ENCODE data around the gene FZD1.

FZD1 gene

GRCh38 chr7:91270372-91270771, 6.1 kb downstream of the FZD1 start:
- no peak for DNase-seq (ENCODE audit: low read depth in 2 of 2)
- TF ChIP-seq CTCF (IDR thresholded peaks at IDR 0.05; ENCODE audit: low read depth, low read length): no peak
- no peak overlapping the region for H3K4me3 ChIP-seq (replicated peaks in 1 of 2; ENCODE audit: low read depth in 2 of 2, low read length in 2 of 2)

DNA sequence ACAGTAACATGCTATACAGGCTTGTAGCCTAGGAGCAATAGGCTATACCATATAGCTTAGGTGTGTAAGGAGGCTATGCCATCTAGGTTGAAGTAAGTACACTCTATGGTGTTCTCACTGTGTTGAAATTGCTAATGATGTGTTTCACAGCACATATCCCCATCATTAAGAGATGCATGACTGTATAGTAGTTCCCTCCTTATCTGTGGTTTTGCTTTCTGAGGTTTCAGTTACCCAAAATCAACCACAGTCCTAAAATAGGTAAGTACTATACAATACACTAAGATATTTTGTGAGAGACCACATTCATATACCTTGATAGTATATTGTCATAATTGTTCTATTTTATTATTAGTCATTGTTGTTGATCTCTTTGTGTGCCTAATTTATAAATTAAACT, 12.7 kb downstream of the FZD1 start:
- no peak for TF ChIP-seq CTCF (IDR thresholded peaks at IDR 0.05; ENCODE audit: low read depth, low read length)
- no peak for DNase-seq (ENCODE audit: low read depth in 2 of 2)
- no peak overlapping the region for H3K4me3 ChIP-seq (replicated peaks in 1 of 2; ENCODE audit: low read depth in 2 of 2, low read length in 2 of 2)

GRCh38 chr7:91280185-91280584, 16.0 kb downstream of the FZD1 start:
- DNase-seq (ENCODE audit: low read depth in 2 of 2): no peak
- H3K4me3 ChIP-seq (replicated peaks in 1 of 2; ENCODE audit: low read depth in 2 of 2, low read length in 2 of 2): no peak overlapping the region
- TF ChIP-seq CTCF (IDR thresholded peaks at IDR 0.05; ENCODE audit: low read depth, low read length): no peak

GRCh38 chr7:91280604-91281003, 16.4 kb downstream of the FZD1 start:
- no peak overlapping the region for H3K4me3 ChIP-seq (replicated peaks in 1 of 2; ENCODE audit: low read depth in 2 of 2, low read length in 2 of 2)
- peak in 1 of 2 donors; percentile 14 for DNase-seq (ENCODE audit: low read depth in 2 of 2)
- TF ChIP-seq CTCF (IDR thresholded peaks at IDR 0.05; ENCODE audit: low read depth, low read length): no peak

DNA sequence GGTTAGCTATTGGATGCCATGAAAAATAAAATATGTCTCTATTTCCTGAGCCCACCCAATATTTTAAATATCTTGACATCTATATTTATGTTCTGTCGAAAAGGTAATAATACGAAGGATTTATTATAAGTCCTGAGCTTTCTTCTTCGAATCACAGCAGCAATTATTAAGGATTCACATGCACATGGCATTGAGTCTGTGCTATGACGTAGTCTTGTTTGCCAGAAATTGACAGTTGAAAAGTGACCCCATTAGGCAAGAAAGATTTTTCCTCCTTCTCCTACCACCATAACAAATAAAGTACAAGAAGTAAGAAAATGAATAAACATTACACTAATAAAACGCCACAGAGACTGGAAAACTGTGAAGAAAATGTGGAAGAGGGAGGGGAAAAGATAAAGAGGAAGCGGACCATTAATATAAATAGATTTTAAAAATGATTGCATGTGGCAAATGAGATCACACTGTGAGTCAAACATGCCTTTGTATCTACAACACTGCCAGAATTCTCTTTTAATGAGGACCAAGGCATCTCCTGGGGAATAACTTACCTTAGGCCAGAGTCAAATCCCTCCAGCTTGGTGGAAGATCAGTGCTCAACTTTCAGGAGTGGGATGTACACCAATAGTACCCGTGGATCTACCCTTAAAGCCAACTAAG, 21.6 kb downstream of the FZD1 start:
- no peak for TF ChIP-seq CTCF (IDR thresholded peaks at IDR 0.05; ENCODE audit: low read depth, low read length)
- H3K4me3 ChIP-seq (replicated peaks in 1 of 2; ENCODE audit: low read depth in 2 of 2, low read length in 2 of 2): no peak overlapping the region
- DNase-seq (ENCODE audit: low read depth in 2 of 2): peak in 1 of 2 donors; percentile 29

GRCh38 chr7:91286432-91286831, 22.2 kb downstream of the FZD1 start:
- no peak for TF ChIP-seq CTCF (IDR thresholded peaks at IDR 0.05; ENCODE audit: low read depth, low read length)
- DNase-seq (ENCODE audit: low read depth in 2 of 2): no peak

More at GRCh38 chr7:91286432-91286831, 22.2 kb downstream of the FZD1 start:
- no peak overlapping the region for H3K4me3 ChIP-seq (replicated peaks in 1 of 2; ENCODE audit: low read depth in 2 of 2, low read length in 2 of 2)

Measured in cardiac fibroblast (primary cell).